Cardiac fibroblast (primary cell): Measurements from ENCODE around the gene SIK3.

Source experiments
- DNase-seq, 2 donors: peaks; one replicate each; pipeline versions ENCODE4 v3.0.0 to v3.0.0-alpha.2; 2010; ENCODE audit warnings: low read depth in 2 of 2
- H3K4me3 ChIP-seq, 2 donors: replicated peaks in 1 of 2; 1 replicate in 1 of 2; 2 replicates in 1 of 2; pipeline ENCODE4 v1.5.1; 2011; ENCODE audit warnings: low read depth in 2 of 2, low read length in 2 of 2, mild to moderate bottlenecking in 2 of 2, moderate library complexity in 1 of 2
- CTCF ChIP-seq: IDR thresholded peaks from one replicate; pipeline ENCODE4 v1.5.1; 2011; ENCODE audit warnings: low read depth, mild to moderate bottlenecking, low read length, inconsistent platforms

The SIK3 gene

DNA sequence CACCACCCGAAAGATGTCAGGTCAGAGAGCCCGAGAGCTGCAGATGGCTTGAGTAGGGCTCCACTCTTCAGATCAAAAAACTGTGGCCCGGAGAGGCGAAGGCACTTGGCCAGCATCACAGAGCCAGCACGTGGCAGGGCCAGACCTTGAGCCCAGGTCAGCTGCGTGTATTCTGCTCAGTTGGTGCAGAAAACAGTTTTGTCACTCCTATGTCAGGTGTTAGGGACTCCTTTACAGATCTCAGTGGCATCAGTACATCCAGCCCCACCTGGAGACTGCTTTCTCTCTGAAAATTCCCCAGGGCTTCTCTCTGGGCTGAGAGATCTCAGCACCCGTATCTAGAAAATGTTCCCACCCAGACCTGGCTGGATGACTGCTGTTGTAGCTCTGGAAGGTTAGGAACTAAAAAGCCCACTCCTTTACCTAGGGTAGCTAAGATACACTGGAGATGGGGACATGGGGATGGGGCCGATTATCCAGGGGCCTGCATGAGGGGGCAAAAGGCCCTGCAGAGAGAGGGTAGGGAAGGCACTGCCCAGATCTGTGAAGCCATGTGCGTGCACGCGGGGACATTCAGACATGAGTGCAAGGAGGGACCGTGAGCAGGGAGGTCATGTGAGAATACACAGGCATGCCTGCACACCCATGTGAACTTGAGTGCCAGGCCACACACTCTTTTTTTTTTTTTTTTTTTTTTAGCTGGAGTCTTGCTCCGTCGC is 264.3 kb downstream of the SIK3 start:
- no peak for TF ChIP-seq CTCF
- no peak for DNase-seq
- no peak overlapping the region for H3K4me3 ChIP-seq

DNA sequence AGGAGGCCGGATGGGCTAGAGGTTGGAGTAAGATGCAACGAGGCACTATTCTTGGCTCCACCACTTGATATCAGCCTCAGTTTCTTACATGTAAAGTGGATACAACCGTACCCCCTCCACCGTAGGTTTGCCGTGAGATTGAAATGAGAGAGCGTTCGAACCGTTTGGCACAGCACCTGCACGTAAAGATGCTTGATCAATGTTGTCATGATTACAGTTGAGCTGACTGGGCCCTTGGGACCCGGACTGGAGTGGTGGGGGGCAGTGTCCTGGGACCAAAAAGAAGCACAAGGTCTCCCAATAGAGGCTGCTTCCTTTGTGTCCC is 264.8 kb downstream of the SIK3 start:
- no peak for TF ChIP-seq CTCF
- no peak for DNase-seq

DNA sequence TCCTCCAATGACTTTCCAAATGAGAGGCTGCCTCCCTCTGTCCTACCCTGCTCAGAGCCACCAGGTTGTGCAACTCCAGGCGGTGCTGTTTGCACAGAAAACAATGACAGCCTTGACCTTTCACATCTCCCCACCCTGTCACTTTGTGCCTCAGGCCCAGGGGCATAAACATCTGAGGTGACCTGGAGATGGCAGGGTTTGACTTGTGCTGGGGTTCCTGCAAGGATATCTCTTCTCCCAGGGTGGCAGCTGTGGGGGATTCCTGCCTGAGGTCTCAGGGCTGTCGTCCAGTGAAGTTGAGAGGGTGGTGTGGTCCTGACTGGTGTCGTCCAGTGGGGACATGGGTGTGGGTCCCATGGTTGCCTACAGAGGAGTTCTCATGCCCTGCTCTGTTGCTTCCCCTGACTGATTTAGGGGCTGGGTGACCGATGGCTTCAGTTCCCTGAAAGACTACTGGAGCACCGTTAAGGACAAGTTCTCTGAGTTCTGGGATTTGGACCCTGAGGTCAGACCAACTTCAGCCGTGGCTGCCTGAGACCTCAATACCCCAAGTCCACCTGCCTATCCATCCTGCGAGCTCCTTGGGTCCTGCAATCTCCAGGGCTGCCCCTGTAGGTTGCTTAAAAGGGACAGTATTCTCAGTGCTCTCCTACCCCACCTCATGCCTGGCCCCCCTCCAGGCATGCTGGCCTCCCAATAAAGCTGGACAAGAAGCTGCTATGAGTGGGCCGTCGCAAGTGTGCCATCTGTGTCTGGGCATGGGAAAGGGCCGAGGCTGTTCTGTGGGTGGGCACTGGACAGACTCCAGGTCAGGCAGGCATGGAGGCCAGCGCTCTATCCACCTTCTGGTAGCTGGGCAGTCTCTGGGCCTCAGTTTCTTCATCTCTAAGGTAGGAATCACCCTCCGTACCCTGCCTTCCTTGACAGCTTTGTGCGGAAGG is 265.6 kb downstream of the SIK3 start:
- no peak for TF ChIP-seq CTCF
- DNase-seq: no peak
- no peak overlapping the region for H3K4me3 ChIP-seq

More for the DNA sequence above, 264.8 kb downstream of the SIK3 start:
- no peak overlapping the region for H3K4me3 ChIP-seq

GRCh38 chr11:116831790-116832349 is 266.4 kb downstream of the SIK3 start:
- no peak for DNase-seq
- no peak for TF ChIP-seq CTCF
- H3K4me3 ChIP-seq: no peak overlapping the region

- no peak overlapping the region for H3K4me3 ChIP-seq
- DNase-seq: no peak
- no peak for TF ChIP-seq CTCF
Observed at GRCh38 chr11:116830184-116830912, 267.9 kb downstream of the SIK3 start.

DNA sequence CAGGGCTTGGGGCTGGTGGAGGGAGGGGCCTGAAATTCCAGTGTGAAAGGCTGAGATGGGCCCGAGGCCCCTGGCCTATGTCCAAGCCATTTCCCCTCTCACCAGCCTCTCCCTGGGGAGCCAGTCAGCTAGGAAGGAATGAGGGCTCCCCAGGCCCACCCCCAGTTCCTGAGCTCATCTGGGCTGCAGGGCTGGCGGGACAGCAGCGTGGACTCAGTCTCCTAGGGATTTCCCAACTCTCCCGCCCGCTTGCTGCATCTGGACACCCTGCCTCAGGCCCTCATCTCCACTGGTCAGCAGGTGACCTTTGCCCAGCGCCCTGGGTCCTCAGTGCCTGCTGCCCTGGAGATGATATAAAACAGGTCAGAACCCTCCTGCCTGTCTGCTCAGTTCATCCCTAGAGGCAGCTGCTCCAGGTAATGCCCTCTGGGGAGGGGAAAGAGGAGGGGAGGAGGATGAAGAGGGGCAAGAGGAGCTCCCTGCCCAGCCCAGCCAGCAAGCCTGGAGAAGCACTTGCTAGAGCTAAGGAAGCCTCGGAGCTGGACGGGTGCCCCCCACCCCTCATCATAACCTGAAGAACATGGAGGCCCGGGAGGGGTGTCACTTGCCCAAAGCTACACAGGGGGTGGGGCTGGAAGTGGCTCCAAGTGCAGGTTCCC is 268.6 kb downstream of the SIK3 start, which contains the start of gene APOC3:
APOC3 (plus strand) TSS at position 383 of the 659 bp plus-strand sequence. CDS start 676 bp downstream, outside the sequence.
- no peak for TF ChIP-seq CTCF
- DNase-seq: peak; percentile 67 to 75
- no peak within 1 kb of the TSS for H3K4me3 ChIP-seq
